GM12878 (cell line): ENCODE data around the gene NPC1. TPM values are rescaled to one million over a fixed set of nuclear protein-coding genes. Genes with fewer than 3 reads are reported as not detected.

ENCODE experiments used
- ATAC-seq: fragments of 200-7000 bp; cut with Tn5 transposase; 3 replicates; pipeline ENCODE4 v1.9.1; 2020; ENCODE audit warnings: mild to moderate bottlenecking, moderate library complexity
- BruUV-seq: library from RNA; stranded (reverse); fragments of 400-500 nt; replicated peaks from 2 replicates; lab custom pipeline; 2021; lab: Mats Ljungman, UMichigan
- CTCF ChIA-PET: fragments of 300-600 bp; sonication (Branson Sonifier 250); formaldehyde crosslinking; extraction: SDS; loops from one replicate; lab custom pipeline; 2021; ENCODE audit warnings: inconsistent platforms; lab: Yijun Ruan, JAX
- POLR2A ChIA-PET: fragments of 350-600 bp; formaldehyde crosslinking; extraction: SDS; loops from one replicate; lab custom pipeline; 2021; ENCODE audit warnings: inconsistent platforms; lab: Charles Lee
- RAD21 ChIA-PET: fragments of 300-600 bp; sonication (Branson Sonifier 250); formaldehyde crosslinking; loops from one replicate; lab custom pipeline; 2023; ENCODE audit warnings: antibody characterized with exemption; ENCODE audit not compliant: unreplicated experiment; lab: Charles Lee
- SMC1A ChIA-PET: fragments of 300-600 bp; sonication (Branson Sonifier 250); formaldehyde crosslinking; loops from one replicate; lab custom pipeline; 2023; ENCODE audit not compliant: unreplicated experiment, uncharacterized antibody; lab: Charles Lee
- DNase-seq: peaks from one replicate; pipeline ENCODE4 v3.0.0-alpha.2; 2011; ENCODE audit warnings: low read depth, low spot score
- FAIRE-seq: peaks from 3 replicates; lab custom pipeline; 2011; peaks lifted over from hg19 to GRCh38; lab: Jason Lieb, UNC
- H2AFZ ChIP-seq: 2 replicates; pipeline ENCODE4 v1.6.0; 2011; ENCODE audit warnings: low read depth, low read length, control low read depth; ENCODE audit not compliant: control insufficient read depth
- H3K27ac ChIP-seq: 2 replicates; pipeline ENCODE4 v1.5.1; 2011; ENCODE audit warnings: control low read depth; ENCODE audit not compliant: control insufficient read depth, insufficient read depth
- H3K27me3 ChIP-seq, 2 experiments: replicated peaks in 1 of 2; 2 replicates each; pipeline versions ENCODE4 v1.6.0 to v1.6.1; 2011; ENCODE audit warnings: low read length in 1 of 2; ENCODE audit not compliant: control insufficient read depth in 2 of 2, insufficient read depth in 2 of 2
- H3K36me3 ChIP-seq, 2 experiments: 2 replicates each; pipeline ENCODE4 v1.5.1; 2011; ENCODE audit warnings: low read length in 1 of 2; ENCODE audit not compliant: control insufficient read depth in 2 of 2, insufficient read depth in 2 of 2
- H3K4me1 ChIP-seq: 2 replicates; pipeline ENCODE4 v1.6.1; 2011; ENCODE audit warnings: mild to moderate bottlenecking, low read length, moderate library complexity, mixed read lengths; ENCODE audit not compliant: control insufficient read depth, insufficient read depth
- H3K4me2 ChIP-seq: 2 replicates; pipeline ENCODE4 v1.6.0; 2011; ENCODE audit warnings: control low read depth; ENCODE audit not compliant: control insufficient read depth, insufficient read depth
- H3K4me3 ChIP-seq: fragments of 200-600 bp; sonication (generic); 2 replicates; pipeline ENCODE4 v1.5.1; 2016
- H3K79me2 ChIP-seq: 2 replicates; pipeline ENCODE4 v1.6.0; 2011; ENCODE audit warnings: low read length; ENCODE audit not compliant: control insufficient read depth, insufficient read depth
- H3K9ac ChIP-seq: 2 replicates; pipeline ENCODE4 v1.8.0; 2011; ENCODE audit warnings: low read length, control low read depth, mixed read lengths; ENCODE audit not compliant: control insufficient read depth, insufficient read depth
- H3K9me3 ChIP-seq: replicated peaks from 3 replicates; pipeline ENCODE4 v1.5.1; 2011; ENCODE audit warnings: mild to moderate bottlenecking, low read length; ENCODE audit not compliant: control insufficient read depth, insufficient read depth
- H4K20me1 ChIP-seq: 2 replicates; pipeline ENCODE4 v1.6.0; 2011; ENCODE audit not compliant: control insufficient read depth, insufficient read depth
- CBFB ChIP-seq: IDR thresholded peaks from 2 replicates; pipeline ENCODE4 v1.6.1; 2016; ENCODE audit warnings: antibody characterized with exemption, low read depth
- CREM ChIP-seq: IDR thresholded peaks from 2 replicates; pipeline ENCODE4 v1.6.1; 2014; ENCODE audit warnings: antibody characterized with exemption, low read depth
- ELK1 ChIP-seq: IDR thresholded peaks from 2 replicates; pipeline ENCODE4 v1.6.1; 2012; ENCODE audit warnings: low read depth, low read length, improper control_type of control experiment
- ETV6 ChIP-seq, 2 experiments: fragments of 450-650 bp in 1 of 2; IDR thresholded peaks in 1 of 2; conservative IDR thresholded peaks in 1 of 2; 2 replicates each; pipeline ENCODE4 v1.6.1; 2014; ENCODE audit warnings: antibody characterized with exemption in 1 of 2, borderline replicate concordance in 1 of 2, low read depth in 1 of 2, mild to moderate bottlenecking in 1 of 2, moderate library complexity in 1 of 2
- GATAD2B ChIP-seq: fragments of 450-650 bp; conservative IDR thresholded peaks from 2 replicates; pipeline ENCODE4 v1.6.1; 2017; ENCODE audit warnings: low read depth, mild to moderate bottlenecking, moderate library complexity
- IKZF1 ChIP-seq: fragments of 450-650 bp; conservative IDR thresholded peaks from 2 replicates; pipeline ENCODE4 v1.6.1; 2017; ENCODE audit warnings: antibody characterized with exemption, mild to moderate bottlenecking
- JUND ChIP-seq: IDR thresholded peaks from 2 replicates; pipeline ENCODE4 v1.6.1; 2012; ENCODE audit warnings: low read depth, mild to moderate bottlenecking, low read length, improper control_type of control experiment, moderate library complexity
- KAT2A ChIP-seq: conservative IDR thresholded peaks from 2 replicates; pipeline ENCODE4 v1.6.1; 2011; ENCODE audit warnings: low read depth, low read length; ENCODE audit not compliant: control insufficient read depth
- KLF5 ChIP-seq: fragments of 450-650 bp; IDR thresholded peaks from 2 replicates; pipeline ENCODE4 v1.6.1; 2014; ENCODE audit warnings: mild to moderate bottlenecking; ENCODE audit not compliant: partially characterized antibody
- MTA3 ChIP-seq: IDR thresholded peaks from 2 replicates; pipeline ENCODE4 v1.6.1; 2012; ENCODE audit warnings: low read length, inconsistent platforms, borderline replicate concordance
- MXI1 ChIP-seq: fragments of 150-350 bp; IDR thresholded peaks from 2 replicates; pipeline ENCODE4 v1.6.1; 2011; ENCODE audit warnings: low read depth, mild to moderate bottlenecking, inconsistent platforms, low read length, improper control_type of control experiment
- NFXL1 ChIP-seq: fragments of 450-650 bp; IDR thresholded peaks from 2 replicates; pipeline ENCODE4 v1.6.1; 2017; ENCODE audit warnings: antibody characterized with exemption, mild to moderate bottlenecking, borderline replicate concordance
- NR2C2 ChIP-seq: IDR thresholded peaks from 2 replicates; pipeline ENCODE4 v1.6.1; 2011; ENCODE audit warnings: borderline replicate concordance, low read depth; ENCODE audit not compliant: control insufficient read depth, insufficient read length
- POLR2A ChIP-seq: IDR thresholded peaks from 2 replicates; pipeline ENCODE4 v1.6.1; 2011; ENCODE audit warnings: low read depth, mild to moderate bottlenecking, low read length
- POLR2AphosphoS2 ChIP-seq: IDR thresholded peaks from 2 replicates; pipeline ENCODE4 v1.6.1; 2011; ENCODE audit warnings: low read depth, mild to moderate bottlenecking, low read length, improper control_type of control experiment, moderate library complexity
- RAD21 ChIP-seq: IDR thresholded peaks from 2 replicates; pipeline ENCODE4 v1.6.1; 2011; ENCODE audit warnings: mild to moderate bottlenecking, low read depth, low read length, moderate library complexity; ENCODE audit not compliant: insufficient read depth
- SMC3 ChIP-seq: IDR thresholded peaks from 2 replicates; pipeline ENCODE4 v1.6.1; 2011; ENCODE audit warnings: low read length, improper control_type of control experiment, borderline replicate concordance
- SREBF2 ChIP-seq: IDR thresholded peaks from 2 replicates; pipeline ENCODE4 v1.6.1; 2012; ENCODE audit warnings: mild to moderate bottlenecking, low read length
- SUZ12 ChIP-seq: fragments of 200-600 bp; sonication (generic); IDR thresholded peaks from one replicate; pipeline ENCODE4 v1.6.1; 2018; ENCODE audit warnings: antibody characterized with exemption, mild to moderate bottlenecking; ENCODE audit not compliant: unreplicated experiment
- TARDBP ChIP-seq: IDR thresholded peaks from 2 replicates; pipeline ENCODE4 v1.6.1; 2016; ENCODE audit warnings: borderline replicate concordance
- WGBS: methylation state at CpG from one replicate; pipeline ENCODE4 v1.1.6; 2016; ENCODE audit warnings: low lambda C conversion rate; ENCODE audit not compliant: insufficient replicate concordance, insufficient coverage; ENCODE audit errors: missing lambda C conversion rate; 5-methylcytosine and 5-hydroxymethylcytosine counted together
- in situ Hi-C: fragments of 300-500 bp; cut with MboI; formaldehyde crosslinking; loops from 9 replicates; pipeline ENCODE4 v1.14.3; 2018; ENCODE audit warnings: mixed read lengths
- intact Hi-C: fragments of 100-400 bp; cut with micrococcal nuclease; formaldehyde crosslinking; loops from one replicate; pipeline ENCODE4 v1.14.2; 2022; ENCODE audit not compliant: unreplicated experiment
- polyA plus RNA-seq, 11 experiments: library from polyadenylated mRNA; depleted of rRNA in 4 of 11; unstranded in 6 of 11; stranded (reverse) in 5 of 11; fragments of >200 nt; fragmentation: Nextera tagmentation in 4 of 11; fragmentation: Illumina TruSeq in 1 of 11; extraction: Ambion mirVana in 4 of 11; extraction: Trizol in 1 of 11; gene quantifications; 1 replicate in 1 of 11; 2 replicates in 10 of 11; pipeline versions ENCODE4 v1.2.1 to v1.2.3, GENCODE V29; 2011 to 2016; ENCODE audit warnings: inconsistent platforms in 2 of 11, missing spikeins in 2 of 11, low read depth in 1 of 11
- total RNA-seq, 4 experiments: library from RNA; depleted of rRNA in 3 of 4; stranded (reverse); fragments of >200 nt in 3 of 4; fragmentation: Illumina TruSeq in 1 of 4; extraction: Trizol in 1 of 4; gene quantifications; 2 replicates each; pipeline versions ENCODE4 v1.2.1 to v1.2.3, GENCODE V29; 2013 to 2021

NPC1 gene
- total and polyA plus RNA-seq, 10 of the 15 experiments (the other 5 are each of a cell fraction or from before 2014, with no cell fraction given), result 10.1 to 45.2 (median 19.4) TPM

DNA sequence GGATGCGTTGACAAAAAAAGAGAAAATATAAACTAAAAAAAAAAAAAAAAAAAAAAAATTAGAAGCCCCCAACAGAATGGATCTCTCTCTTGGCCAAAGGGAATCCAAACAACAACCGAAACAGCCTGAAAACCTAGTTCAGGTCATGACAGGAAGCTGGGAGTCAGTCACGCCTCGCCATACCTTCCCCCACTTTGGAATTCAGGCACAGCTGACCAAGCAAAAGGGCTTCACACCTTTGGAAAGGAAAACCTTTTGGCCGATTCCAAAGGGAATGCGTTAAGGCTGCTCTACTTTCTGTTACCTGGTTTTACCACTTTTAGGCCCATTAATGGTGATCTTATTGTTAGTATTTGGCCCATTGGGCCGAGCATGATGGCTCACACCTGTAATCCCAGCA lies 100.9 kb downstream of the NPC1 start (continued):
- TF ChIP-seq ELK1 (no peak), SUZ12 (no peak), POLR2AphosphoS2 (no peak)
- TF ChIP-seq, all 136 proteins: peak for 0

GRCh38 chr18:23484561-23485182 lies 101.6 kb downstream of the NPC1 start:
- ChIA-PET RAD21 (interaction anchor here (0.6 to 1.8 kb wide), 2 partner anchors 9 to 639 kb away, joined by 4 to 6 read pairs; no protein-coding TSS in a partner anchor), CTCF (interaction anchor here (0.8 to 2.6 kb wide), 4 partner anchors 9 to 24 kb away, joined by 3 to 22 read pairs (median 5); no protein-coding TSS in a partner anchor), SMC1A (interaction anchor here (1.0 to 1.9 kb wide), 6 partner anchors 14 to 353 kb away, joined by 3 to 6 read pairs (median 3); no protein-coding TSS in a partner anchor), POLR2A (interaction anchor here (0.6 to 1.0 kb wide), 4 partner anchors 14 to 412 kb away, joined by 3 to 6 read pairs (median 4); a partner anchor contains a TSS)
- Histone ChIP-seq H3K79me2 (no peaks in the 10 kb centered on the region), H3K9me3 (no peaks in the 10 kb centered on the region), H3K9ac (no peak overlapping the region), H3K4me2 (no peak overlapping the region), H3K4me1 (peaks cover 15% of the 10 kb centered on the region), H4K20me1 (no peaks in the 10 kb centered on the region), H3K36me3 (peaks cover 0 to 2% of the 10 kb centered on the region in 2 experiments; a peak in 1 of 4 replicates), H3K27me3 (no peaks in the 10 kb centered on the region), H2AFZ (no peak overlapping the region), H3K4me3 (no peak overlapping the region), H3K27ac (no peak overlapping the region)
- in situ Hi-C loops, result no loop called here
- ATAC-seq, result no peak
- FAIRE-seq, result no peak
- no peak for DNase-seq
- intact Hi-C loops, result no loop called here
- 78% methylated on average over 8 of the region's 8 CpGs for WGBS
- no TSS peak for BruUV-seq
- TF ChIP-seq POLR2A (no peak), ETV6 (conservative IDR thresholded peaks at IDR 0.05 in 1 of 2, IDR thresholded peaks at IDR 0.05 in 1 of 2; ENCODE audit: borderline replicate concordance in 1 of 2, low read depth in 1 of 2) (no peak), KAT2A (no peak), MTA3 (no peak), CBFB (no peak), ELK1 (no peak), NR2C2 (no peak), IKZF1 (no peak), SREBF2 (no peak), TARDBP (no peak), NFXL1 (no peak), CREM (no peak), GATAD2B (no peak), RAD21 (no peak), SMC3 (no peak), MXI1 (no peak), KLF5 (no peak), JUND (no peak)
